ENCODE results near the gene CCDC179. TPM values are rescaled to one million over a fixed set of nuclear protein-coding genes. Genes with fewer than 3 reads are reported as not detected.

Gene CCDC179
- total RNA-seq: not detected
- polyA plus RNA-seq: not detected
- long read RNA-seq, donor 1: 0 reads
- long read RNA-seq, donor 2: 0 reads
- long read RNA-seq, donor 3, partial matches to known transcripts: 0 of 1 reads
- long read RNA-seq, donor 3, other reads (novel, unspliced or antisense): 1 of 1 reads

DNA sequence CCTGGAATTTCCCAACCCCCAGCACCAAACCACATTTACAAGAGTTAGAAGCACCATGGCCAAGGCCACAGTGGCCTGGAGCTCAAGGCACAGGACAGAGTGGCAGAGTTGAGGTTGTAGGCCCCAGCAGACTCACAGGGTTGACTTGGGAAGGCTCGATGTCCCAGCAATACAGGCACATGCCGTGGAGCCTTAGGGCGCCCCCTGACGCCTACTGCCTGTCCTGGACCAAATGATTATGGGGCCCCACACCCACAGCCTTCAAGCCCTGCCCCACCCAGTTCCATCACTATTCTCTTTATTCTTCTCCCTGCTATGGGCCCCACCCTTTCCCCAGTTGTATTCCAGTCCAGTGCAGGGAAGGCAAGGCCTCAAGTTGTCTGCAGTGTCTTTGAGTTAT, at the start of gene CCDC179:
CCDC179 (minus strand) TSS at position 234 of the 400 bp plus-strand sequence; CDS start at position 181, 53 bp downstream.
- WGBS, 2 donors: 95 to 98% methylated on average over 4 of the region's 4 CpGs
- Histone ChIP-seq H3K4me3 (no peak within 1 kb of the TSS), H3K9me3 (peaks cover 0 to 7% (median 0%) of the 10 kb centered on the region in 11 donors), H3K36me3 (no peaks in the 10 kb centered on the region), H3K27me3 (no peaks in the 10 kb centered on the region), H3K27ac (no peak within 1 kb of the TSS), H3K4me1 (no peaks in the 10 kb centered on the region)
- DNase-seq (no peak), ATAC-seq (no peak)
- TF ChIP-seq, protein P1, sequence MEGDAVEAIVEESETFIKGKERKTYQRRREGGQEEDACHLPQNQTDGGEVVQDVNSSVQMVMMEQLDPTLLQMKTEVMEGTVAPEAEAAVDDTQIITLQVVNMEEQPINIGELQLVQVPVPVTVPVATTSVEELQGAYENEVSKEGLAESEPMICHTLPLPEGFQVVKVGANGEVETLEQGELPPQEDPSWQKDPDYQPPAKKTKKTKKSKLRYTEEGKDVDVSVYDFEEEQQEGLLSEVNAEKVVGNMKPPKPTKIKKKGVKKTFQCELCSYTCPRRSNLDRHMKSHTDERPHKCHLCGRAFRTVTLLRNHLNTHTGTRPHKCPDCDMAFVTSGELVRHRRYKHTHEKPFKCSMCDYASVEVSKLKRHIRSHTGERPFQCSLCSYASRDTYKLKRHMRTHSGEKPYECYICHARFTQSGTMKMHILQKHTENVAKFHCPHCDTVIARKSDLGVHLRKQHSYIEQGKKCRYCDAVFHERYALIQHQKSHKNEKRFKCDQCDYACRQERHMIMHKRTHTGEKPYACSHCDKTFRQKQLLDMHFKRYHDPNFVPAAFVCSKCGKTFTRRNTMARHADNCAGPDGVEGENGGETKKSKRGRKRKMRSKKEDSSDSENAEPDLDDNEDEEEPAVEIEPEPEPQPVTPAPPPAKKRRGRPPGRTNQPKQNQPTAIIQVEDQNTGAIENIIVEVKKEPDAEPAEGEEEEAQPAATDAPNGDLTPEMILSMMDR (IDR thresholded peaks at IDR 0.05): no peak
- intact Hi-C loops (cut with DNase I): no loop called here

DNA sequence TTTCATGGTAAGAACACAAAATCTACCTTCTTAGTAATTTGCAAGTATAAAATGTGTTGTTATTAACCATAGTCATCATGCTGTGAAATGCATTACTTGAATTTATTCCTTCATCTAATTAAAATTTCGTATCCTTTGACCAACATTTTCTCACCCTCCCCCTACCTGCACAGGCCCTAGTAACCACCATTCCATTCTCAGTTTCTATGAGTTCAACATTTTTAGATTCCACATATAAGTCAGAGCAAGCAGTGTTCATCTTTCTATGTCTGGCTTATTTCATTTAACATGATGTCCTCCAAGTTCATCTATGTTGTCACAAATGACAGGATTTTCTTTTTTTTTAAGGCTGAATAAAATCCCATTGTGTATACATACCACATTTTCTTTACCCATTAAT, 43.5 kb upstream of the CCDC179 start:
- H3K4me1 ChIP-seq: no peaks in the 10 kb centered on the region
- H3K27ac ChIP-seq: no peak overlapping the region
- intact Hi-C loops (cut with DNase I): no loop called here
- H3K27me3 ChIP-seq: no peaks in the 10 kb centered on the region
- no peaks in the 10 kb centered on the region for H3K36me3 ChIP-seq
- H3K4me3 ChIP-seq: no peak overlapping the region
- no peak for ATAC-seq
- DNase-seq: no peak
- WGBS, 2 donors: 84 to 89% methylated on average over 1 of the region's 1 CpG
- peaks cover 0 to 4% (median 0%) of the 10 kb centered on the region in 11 donors for H3K9me3 ChIP-seq
- TF ChIP-seq, protein P1 (IDR thresholded peaks at IDR 0.05): no peak

DNA sequence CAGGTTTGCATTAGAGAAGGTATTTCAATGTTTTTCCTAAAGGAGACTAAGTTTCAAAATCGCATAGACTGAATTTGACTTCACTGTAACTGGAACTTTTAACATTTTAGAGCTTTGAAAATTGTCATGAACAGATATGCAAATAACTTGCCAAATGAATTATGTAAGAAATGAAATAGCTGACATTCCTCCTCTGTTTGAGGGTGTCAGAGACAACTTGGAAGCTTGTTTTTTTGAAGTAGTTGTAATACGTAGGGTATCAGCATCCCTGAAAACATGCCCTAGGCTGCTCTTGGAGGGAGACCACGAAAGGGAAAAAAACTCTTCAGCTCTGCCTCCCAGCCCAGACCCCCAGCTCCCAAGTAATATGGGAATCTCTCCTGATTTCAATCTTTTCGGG, 41.3 kb upstream of the CCDC179 start:
- TF ChIP-seq, protein P1 (IDR thresholded peaks at IDR 0.05): no peak
- H3K36me3 ChIP-seq: no peaks in the 10 kb centered on the region
- intact Hi-C loops (cut with DNase I): no loop called here
- H3K27me3 ChIP-seq: no peaks in the 10 kb centered on the region
- no peak overlapping the region for H3K27ac ChIP-seq
- WGBS, 2 donors: 68 to 76% methylated on average over 4 of the region's 4 CpGs
- H3K9me3 ChIP-seq: no peaks in the 10 kb centered on the region
- ATAC-seq (no peak), DNase-seq (no peak)
- H3K4me3 ChIP-seq: no peak overlapping the region
- no peaks in the 10 kb centered on the region for H3K4me1 ChIP-seq

DNA sequence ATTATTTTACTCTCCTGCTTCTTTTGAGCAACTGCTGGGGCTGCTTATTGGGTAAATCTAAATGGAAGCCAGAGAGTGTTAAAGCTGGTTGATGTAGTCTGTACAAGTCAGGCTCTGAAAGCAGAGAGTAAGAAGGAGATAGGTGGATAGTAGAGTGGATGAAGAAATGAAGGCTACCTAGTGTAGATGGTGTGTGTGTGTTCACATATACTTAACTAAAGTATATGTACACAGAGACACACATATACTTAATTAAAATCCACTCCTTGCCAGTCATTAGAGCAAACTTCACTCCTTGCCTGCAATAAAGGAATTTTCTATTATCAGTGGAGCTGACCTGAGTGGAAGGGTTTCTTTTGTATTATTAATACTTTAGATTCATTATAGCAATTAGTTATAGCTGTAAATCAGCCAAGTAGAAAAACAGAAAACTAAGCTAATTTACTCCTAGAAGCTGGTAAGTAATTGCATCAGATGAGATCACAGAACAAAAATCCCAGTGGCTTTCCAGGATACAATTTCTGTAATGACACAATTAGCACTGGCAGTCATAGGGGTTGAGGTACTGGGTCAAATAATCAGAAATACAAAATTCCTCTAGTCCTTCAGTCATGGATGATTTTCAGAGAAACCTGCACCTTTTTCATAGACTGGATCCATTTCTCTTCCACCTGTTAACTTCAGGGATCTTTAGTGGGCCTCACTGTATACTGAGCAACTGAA, 40.7 kb upstream of the CCDC179 start:
- TF ChIP-seq, protein P1 (IDR thresholded peaks at IDR 0.05): no peak
- no peak for DNase-seq
- H3K36me3 ChIP-seq: no peaks in the 10 kb centered on the region
- no peaks in the 10 kb centered on the region for H3K27me3 ChIP-seq
- no peaks in the 10 kb centered on the region for H3K4me1 ChIP-seq
- no peaks in the 10 kb centered on the region for H3K9me3 ChIP-seq
- no peak overlapping the region for H3K4me3 ChIP-seq
- no peak for ATAC-seq
- no peak overlapping the region for H3K27ac ChIP-seq
- intact Hi-C loops (cut with DNase I): no loop called here

Measured in heart right ventricle (tissue), 16 donors.